ENCODE measurements around the gene KCTD12.

DNA sequence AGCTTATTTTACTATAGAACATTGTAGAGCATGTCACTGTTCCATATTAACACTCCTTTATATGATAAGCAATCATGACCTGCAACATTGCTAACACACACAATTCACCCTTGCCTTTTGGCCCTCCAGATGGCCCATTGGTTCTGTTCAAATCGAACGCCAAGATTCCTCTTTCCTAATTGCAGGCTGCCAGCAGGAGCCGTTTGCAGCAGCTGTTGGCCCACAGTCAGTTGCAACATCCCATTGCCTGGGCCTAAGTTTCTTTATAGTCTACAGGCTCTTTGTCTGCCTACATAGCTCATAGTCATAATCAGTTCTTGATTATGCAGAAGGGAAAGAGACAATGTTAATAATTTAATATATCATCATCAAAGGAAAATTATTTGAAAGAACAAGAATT is 37.6 kb downstream of the KCTD12 start:
- TF ChIP-seq EZH2phosphoT487 (IDR thresholded peaks at IDR 0.05; ENCODE audit: low read length): no peak
- TF ChIP-seq, protein P1, sequence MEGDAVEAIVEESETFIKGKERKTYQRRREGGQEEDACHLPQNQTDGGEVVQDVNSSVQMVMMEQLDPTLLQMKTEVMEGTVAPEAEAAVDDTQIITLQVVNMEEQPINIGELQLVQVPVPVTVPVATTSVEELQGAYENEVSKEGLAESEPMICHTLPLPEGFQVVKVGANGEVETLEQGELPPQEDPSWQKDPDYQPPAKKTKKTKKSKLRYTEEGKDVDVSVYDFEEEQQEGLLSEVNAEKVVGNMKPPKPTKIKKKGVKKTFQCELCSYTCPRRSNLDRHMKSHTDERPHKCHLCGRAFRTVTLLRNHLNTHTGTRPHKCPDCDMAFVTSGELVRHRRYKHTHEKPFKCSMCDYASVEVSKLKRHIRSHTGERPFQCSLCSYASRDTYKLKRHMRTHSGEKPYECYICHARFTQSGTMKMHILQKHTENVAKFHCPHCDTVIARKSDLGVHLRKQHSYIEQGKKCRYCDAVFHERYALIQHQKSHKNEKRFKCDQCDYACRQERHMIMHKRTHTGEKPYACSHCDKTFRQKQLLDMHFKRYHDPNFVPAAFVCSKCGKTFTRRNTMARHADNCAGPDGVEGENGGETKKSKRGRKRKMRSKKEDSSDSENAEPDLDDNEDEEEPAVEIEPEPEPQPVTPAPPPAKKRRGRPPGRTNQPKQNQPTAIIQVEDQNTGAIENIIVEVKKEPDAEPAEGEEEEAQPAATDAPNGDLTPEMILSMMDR (IDR thresholded peaks at IDR 0.05; ENCODE audit: low read length): no peak
